Glomerular visceral epithelial cell (primary cell): ENCODE data around the gene PARD3B.

ENCODE experiments used
- DNase-seq: peaks from one replicate; pipeline ENCODE4 v3.0.0-alpha.2; 2016; ENCODE audit errors: extremely low spot score

Gene PARD3B

DNA sequence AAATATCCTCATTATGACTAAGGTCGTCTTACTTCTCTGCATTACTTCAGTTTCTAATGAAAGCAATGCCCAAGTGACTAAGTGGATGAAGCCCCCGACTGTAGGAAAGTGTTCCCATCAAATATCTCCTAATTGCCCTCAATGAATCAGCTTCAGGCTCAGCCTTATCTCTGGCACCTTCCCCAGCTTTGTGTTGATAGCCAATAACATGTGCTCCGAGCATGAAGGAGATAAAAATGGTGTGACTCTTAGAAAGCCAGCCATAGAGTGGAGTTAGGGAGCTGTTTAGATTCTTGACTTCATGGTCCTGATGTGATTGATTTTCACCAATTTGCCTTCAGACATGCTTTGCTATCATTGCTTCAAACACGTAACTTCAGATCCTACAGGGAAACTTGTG, 797.8 kb downstream of the PARD3B start:
- no peak for DNase-seq

DNA sequence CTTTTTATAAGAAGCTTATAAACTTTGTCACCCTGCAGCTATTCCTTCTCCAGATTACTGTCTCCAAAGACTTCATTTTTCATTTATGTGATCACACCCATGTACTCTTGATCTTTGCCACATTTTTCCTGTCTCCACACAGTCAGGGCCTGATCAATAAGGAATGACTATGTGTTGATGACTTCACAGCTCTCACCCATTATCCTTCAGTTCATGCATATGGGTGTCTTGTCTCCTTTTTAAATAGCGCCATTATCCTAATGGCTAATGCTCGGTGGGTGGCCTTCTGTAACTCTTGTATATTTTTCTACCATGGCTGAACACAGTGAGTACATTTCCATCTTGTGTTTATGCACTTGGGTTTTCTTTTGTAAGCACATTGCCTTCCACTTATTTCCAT, 801.4 kb downstream of the PARD3B start:
- no peak for DNase-seq

DNA sequence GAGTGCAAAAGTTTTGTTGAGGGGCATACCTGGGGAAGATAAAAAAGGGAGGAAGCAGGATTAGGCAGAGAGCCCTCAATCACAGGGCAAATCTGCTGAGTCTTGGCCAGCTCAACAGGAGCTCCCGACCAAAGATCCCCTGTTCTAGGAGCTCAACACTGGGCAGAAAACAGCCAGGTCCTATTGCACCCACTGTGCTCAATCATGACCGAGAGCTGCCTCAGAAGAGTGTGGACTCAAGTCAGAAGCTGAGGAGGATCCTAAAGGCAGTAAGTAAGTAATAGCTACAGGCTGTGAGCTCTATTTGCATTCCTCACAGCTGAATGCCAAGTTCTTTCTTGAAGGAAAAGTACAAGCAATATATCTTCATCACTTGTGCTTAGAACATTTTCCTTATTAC, 802.6 kb downstream of the PARD3B start:
- no peak for DNase-seq

DNA sequence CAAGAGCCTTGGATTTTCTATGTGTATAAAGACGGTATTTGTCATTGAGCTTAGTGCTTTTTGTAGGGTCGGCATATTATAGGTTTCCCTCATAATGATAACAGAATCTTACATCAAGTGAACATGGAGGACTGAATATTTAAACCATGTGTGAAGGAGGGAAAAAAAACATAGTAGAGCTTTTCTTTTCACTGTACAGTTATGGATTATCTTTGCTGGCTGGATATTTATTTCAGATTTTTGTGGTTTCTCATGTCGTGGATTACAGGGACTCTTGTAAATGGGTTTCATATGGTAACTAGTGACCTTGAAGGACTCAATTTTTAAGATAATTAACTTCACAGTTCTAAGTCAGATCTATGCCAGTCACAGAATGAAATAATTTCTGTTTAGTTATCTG, 806.8 kb downstream of the PARD3B start:
- DNase-seq: no peak

DNA sequence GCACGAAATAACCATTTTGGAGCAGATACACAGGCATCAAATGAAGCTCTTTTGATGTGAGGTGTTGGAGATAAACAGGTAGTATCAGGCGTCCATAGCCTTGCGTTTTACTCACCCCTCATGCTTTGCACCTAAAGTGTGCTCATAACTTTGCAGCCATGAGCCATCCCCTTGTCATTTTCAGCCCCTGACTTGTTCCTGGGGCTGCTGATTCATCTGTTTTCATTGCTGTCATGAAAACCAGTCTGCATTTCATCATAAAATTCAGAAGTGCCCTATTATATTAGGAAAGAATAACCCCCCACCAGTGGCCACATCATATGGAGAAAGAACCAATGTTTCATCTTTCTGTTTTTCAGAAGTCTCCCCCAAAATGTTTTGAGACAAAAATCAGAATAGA, 807.3 kb downstream of the PARD3B start:
- DNase-seq: no peak

DNA sequence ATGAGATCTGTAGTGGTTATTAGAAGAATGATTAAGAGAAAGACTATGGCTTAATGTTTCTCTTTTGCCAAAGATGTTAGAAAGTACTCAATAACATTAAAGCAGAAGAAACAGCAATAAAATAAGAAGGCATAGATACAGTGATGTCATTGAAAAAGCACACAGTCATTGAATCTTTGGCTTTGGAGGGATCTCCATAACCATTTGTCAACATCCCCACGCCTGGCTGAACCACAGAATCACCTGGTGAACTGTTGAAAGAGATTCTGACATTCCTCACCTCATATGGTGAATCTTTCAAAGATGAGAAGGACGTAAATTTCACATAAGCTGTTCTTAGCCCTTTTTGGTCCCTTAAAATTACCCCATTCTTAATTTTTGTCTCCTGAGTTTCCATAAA, 812.5 kb downstream of the PARD3B start:
- no peak for DNase-seq

DNA sequence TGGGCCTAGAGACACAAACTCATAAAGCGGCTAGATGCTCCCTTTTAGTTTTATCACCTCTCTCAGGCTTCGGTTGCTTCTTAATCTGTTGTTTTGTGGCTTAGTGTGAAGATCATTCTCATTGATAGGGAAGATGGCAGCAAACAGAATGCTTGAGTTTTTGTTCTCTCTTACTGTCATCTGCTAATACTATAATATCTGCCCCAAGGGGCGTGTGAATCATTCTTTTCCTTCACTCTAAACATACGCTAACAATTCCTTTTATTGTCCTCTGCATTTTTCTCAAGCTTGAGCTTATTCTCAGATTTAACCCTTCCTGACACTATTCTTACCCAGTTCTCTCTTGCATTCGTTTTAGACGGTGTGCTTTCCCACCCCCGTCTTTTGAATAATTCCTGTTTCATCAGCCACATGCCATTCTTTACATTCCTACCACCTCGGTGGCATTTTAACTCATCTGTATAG, 813.1 kb downstream of the PARD3B start:
- no peak for DNase-seq

DNA sequence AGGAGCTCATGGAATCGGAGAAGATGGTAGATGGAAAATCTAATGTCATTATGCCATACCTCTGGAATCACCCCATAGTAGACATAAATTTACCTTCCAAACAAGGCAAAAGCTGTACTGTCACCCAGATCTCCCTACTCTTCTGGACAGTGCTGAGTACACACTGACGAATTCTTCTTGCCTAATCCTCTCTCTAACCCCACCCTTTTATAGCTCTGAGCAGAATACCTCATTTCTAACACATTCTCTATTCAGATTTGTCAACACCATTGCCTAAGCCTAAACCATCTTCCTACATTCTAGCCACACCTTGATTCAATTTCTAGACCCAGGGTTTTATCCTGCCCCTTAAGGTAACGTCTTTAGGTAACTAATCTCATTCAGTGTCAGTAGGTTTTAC, 816.0 kb downstream of the PARD3B start:
- no peak for DNase-seq

DNA sequence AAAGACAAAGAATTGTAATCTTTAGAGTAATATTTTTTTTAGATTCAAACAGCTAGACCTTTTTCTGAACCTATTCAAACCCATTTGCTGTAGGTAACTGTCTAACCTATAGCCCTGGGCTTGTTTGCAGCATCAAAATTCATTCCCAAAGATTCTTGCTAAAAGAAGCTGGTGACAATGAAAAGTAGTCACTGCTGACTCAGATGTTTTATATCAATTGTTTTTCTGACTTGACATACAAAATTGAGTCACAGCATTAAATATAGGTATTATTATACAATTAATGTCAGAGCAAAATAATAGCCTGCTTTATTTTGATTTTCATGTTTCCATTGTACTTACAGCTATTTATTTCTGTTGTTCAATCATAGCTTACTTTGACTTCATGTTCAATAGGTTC, 816.7 kb downstream of the PARD3B start:
- no peak for DNase-seq

DNA sequence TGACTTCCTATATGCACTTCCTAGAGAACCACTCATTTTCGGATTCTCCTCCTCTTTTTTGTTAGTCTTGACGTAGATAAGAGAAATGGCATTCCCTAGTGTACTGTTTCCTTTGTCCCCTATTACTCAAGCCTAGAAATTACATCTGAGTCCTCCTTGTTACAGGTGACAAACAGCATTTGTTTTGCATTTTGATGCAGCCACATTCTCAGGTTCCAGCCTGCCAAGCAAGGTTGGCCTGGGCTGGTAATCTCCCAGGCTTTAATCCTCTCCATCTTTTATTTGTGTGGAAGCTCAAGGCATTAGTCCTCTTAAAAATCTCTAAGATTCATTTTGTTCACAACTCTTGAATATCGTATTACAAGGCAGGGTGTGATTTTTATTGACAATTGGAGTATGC, 819.0 kb downstream of the PARD3B start:
- DNase-seq: no peak

DNA sequence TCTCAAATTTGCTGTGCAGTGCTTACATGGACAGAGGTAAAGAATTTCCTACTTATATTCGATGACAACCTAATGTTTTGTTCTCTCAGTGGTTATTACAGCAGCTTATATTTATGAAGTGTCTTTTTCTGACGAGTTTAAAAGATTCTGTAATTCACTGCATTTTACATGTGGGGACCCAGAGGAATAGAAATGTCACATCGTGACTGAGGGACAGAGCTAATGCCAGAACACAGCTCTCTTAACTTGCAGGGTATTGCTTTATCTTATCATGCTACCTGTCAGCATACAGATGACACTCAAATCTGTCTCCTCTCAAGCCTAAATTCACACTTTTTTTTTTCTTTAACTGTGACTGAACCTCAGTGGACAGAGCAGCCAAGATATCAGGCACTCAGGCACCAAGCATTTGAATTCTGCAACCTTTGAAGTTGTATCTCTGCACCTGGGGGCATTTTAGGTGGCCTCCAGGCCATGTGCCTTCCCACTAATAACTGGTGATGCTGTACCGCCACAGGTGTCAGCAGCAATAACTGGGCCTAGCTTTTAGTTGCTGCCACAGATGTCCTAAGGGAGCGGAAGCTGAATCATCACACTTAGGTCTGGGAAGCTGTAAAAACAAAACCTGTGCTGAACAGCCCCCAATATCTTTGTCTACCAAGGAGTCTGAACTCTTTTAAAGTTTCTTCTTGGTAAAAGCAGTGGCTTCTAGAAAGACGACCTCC, 821.2 kb downstream of the PARD3B start:
- DNase-seq: no peak

DNA sequence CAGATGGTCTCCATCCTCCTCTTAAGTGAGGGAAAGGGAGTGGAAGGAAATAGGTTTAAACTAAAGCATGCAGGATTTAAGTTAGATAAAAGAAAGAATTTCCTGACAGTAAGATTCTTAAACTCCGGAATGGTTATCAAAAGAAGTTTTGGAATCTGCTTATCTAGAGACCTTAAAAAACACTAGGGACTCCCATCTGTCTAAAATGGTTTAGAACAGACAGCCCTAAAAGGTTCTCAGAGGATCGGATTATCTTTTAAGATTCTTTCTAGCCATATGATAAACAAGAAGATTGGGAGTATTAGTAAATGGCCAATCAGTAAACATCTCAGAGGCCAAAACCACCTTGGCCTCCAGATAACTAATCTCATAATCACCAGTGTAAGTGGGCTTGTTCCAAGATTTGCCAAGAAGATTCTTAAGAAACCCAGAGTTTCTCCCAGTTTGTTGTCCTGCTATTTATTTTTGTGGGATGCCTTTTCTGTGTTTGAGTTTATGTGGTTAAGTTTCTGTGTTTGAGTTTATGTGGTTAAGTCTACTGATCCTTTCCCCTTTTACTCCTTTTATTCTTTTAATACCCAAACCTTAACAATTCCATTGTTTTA, 822.2 kb downstream of the PARD3B start:
- no peak for DNase-seq

DNA sequence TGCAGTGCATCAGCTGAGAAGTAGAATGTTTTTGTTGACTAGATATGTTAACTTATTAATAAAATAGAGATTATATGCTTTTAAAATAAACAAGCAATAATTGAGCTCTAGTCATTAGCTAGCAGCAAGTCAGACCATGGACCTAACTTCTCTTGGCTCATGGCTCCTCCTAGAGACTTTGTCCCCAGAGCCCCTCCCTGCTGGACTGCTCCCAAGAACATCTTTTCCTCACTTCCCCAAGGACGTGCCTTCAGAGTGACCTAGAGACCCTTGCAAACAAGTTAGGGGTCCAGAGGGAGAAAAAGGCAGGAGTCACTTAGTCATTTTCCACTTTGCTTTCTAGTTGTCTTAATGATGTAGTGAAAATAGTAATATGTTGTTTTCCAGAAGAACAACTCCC, 824.5 kb downstream of the PARD3B start:
- no peak for DNase-seq

DNA sequence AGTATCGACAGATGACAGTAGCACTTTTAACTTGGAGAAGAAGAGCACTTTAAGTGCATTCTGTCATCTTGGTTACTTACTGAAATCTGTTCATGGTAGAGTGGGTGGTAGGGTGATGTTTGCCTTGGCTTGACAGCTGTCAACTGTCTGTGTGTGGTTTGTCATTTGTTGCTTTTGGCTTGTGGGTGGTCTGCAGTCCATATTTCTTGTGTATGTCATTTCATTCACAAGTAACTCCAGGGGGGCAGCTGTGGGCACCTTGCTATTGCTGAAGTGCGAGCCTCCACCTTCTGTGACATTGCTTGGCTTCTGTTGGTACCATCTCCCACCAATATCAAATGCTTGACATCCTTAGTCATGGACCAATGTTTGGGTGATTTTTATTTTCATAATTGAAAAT, 825.5 kb downstream of the PARD3B start:
- no peak for DNase-seq

DNA sequence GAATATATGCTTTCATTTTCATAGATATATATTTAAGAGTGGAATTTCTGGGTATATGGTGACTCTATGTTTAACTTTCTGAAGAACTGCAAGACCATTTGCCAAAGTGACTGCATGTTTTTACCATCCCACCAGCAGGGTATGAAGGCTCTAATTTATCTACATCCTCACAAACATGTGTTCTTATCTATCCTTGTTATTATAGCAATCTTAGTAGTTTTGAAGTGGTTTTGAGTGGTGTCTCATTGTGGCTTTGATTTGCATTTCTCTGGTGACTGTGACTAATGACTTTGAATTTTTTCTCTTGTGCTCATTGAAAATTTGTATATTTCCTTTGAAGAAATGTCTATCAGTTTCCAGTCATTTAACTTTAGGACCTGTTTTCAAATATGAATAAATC, 826.9 kb downstream of the PARD3B start:
- DNase-seq: peak; percentile 7

DNA sequence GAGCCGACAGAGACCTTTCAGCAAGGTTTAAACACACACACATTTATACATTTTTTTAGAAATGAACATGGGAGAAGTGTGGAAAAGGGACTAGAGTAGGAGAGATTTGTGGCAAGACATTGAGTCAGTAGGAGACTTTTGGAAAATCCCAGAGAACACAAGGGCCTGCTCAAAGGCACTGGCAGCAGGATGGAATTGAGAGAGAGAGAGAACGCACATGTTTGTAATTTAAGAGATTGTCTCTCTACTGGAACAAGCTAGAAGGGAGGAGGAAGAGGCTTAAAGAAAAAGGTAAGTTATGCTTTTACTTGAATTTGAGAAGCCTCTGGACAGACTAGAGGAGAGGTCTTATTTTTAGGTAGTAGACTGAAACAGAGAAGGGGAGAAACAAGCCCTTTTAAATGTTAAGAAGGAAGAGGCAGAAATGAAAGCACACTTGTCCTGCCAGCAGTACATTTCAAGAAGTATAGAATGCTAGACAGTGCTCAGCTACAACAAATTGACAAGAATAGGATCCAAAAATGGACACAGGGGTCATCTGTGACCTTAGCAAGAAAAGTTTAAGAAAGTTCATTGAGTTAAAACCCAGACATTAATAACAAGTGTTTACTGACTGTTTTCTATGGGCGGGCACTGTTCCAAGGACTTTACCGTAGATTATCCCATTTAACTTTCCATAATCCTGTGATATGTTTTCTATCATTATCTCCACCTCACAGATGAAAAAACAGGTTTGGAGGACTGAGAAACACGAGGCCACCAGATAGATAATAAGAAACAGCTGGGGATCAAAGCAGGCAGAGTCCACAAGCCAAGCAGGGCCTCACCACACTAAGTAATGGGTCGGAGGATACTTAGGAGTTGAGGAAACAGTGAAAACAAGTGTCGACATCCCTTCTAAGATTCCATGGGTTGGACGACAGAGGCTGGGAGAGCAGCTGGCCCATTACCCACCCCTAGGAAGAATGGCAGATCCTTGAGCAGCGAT, 830.5 kb downstream of the PARD3B start:
- no peak for DNase-seq

DNA sequence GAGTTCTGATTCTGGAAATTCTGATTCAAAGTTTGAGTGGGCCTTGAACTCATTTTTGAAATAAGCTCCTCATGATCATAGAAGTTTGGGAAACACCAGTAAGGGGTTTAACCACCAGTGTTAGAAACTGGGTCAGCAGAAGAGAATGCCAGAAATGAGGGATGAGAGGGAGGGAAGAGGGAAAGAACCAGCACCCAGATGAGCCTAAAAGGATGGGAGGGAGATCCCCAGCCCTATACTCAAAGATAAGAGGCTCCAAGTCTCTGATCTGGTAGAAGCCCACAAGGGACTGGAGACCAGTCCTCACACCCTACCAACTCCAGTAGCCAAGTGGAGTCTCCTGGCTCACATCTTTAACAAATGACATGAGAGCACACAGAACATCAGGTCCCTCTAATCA, 832.0 kb downstream of the PARD3B start:
- DNase-seq: no peak

DNA sequence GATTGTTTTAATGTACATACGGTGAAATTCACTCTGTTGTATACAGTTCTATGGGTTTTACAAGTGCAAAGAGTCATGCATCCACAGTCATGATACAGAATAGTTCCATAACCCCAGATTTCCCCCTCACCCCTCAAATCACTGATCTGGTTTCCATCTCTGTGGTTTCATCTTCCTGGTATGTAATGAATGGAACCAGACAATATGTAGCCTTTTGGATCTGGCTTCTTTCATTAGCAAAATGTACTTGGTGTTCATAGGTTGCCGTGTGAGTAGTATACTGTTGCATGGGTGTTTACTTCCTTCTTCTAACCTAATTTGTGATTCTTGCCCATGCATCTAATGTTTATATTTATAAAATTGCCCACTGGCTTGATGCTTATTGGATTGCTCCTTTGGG, 838.3 kb downstream of the PARD3B start:
- no peak for DNase-seq

DNA sequence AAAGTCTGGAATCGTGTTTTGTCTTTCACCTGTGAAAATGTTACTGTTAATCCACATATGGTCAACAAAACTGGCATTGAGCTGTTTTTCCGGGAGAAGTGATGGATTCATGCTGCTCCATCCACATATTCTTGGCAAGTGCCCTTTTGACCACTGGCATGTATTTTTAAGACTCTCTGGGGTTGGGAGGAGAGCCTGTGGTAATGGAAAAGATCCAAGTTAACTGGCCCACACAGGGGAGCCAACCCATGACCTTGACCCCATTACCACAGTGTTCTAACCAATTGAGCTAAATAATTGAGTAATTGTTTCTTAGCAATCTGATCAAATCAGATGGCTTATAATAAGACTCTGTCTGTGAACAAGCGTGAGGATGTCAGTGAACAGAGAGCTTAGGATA, 840.8 kb downstream of the PARD3B start:
- peak; percentile 38 for DNase-seq

DNA sequence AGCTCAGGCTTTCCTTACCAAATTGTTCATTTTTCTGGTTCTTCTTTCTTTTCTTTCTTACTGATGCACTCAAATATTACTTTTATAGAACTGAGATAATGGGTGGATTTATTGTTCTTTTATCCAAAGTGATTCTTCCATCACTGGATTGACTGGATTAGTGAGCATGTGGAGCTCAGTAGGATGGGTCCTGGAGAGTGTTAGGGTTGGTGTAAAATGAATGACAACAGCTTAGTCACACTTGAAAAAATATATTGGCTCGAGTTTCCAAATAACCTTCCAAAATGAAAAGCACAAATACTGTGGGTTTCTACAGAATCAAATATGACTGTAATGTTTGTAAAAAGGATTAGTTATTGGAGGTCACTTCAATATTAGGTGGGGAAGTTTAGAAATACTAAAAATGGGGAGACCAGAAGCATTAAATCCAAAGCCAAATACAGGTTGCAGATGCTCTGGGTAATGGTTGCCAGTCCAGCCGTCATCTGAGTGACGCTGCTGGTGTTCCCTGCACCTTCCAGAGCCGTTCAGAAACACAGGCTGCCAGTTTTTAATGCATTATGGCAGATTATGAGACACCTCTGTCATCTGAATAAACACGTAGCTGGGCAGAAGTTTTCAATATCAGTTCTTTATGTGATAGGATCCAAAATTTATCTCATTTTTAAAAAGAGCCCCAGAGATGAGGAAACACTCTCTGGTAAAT, 842.2 kb downstream of the PARD3B start:
- DNase-seq: no peak

DNA sequence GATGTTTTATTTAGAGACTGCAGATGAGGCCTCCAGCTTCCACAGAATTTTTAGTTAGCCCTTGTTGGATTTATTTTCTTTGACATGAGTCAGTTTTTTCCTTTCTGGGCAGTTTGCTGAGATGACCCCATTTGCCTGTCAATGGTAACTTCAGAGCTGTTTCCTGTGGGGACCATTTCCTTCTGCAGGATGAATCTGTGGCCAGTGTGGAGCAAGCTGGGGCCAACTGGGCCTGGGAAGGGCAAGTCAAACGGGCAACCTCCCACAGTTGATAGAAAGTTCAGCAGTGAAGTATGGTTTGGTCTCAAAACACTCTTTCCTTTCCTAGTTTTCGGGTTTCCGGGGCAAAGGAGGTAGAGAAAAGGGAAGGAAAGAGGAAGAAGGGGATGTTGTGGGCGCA, 845.6 kb downstream of the PARD3B start:
- no peak for DNase-seq

DNA sequence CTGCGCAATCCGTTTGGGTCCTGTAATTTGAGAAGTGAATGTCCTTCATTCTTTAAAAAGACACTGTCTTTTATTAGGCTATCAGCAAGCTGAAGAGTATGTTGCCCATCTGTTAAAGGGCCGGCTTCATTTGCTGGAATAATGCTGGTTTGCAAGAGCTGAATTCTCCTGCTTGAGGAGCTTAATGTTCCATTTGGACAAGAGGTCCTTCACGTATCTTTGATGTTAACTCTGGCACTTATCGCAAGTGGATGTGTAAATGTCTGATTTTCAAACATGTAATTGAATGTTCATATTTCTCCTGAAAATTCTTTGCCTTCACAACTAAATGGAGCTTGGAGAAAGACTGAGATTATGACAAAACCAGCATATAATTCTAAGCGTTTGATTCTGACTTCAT, 856.2 kb downstream of the PARD3B start:
- DNase-seq: no peak
